Neural progenitor cell (in vitro differentiated cells): ENCODE results near the gene VRTN. TPM values are rescaled to one million over a fixed set of nuclear protein-coding genes. Genes with fewer than 3 reads are reported as not detected.

ENCODE experiments used
- DNase-seq: peaks from one replicate; pipeline ENCODE4 v3.0.0-alpha.2; 2016; ENCODE audit warnings: low spot score
- H2AFZ ChIP-seq: fragments of 200-600 bp; sonication (generic); replicated peaks from 2 replicates; pipeline ENCODE4 v1.6.1; 2016; ENCODE audit warnings: antibody characterized with exemption
- H3F3A ChIP-seq: fragments of 200-600 bp; sonication (generic); 2 replicates; pipeline ENCODE4 v1.6.1; 2016; ENCODE audit warnings: antibody characterized with exemption, low read depth
- H3K27ac ChIP-seq: fragments of 200-600 bp; sonication (generic); 2 replicates; pipeline ENCODE4 v1.5.1; 2016; ENCODE audit warnings: mild to moderate bottlenecking
- H3K27me3 ChIP-seq: fragments of 200-600 bp; sonication (generic); 2 replicates; pipeline ENCODE4 v1.6.1; 2016; ENCODE audit warnings: mild to moderate bottlenecking, moderate library complexity
- H3K36me3 ChIP-seq: fragments of 200-600 bp; sonication (generic); 2 replicates; pipeline ENCODE4 v1.5.1; 2016
- H3K4me1 ChIP-seq: fragments of 200-600 bp; sonication (generic); 2 replicates; pipeline ENCODE4 v1.6.1; 2016; ENCODE audit warnings: mixed run types
- H3K4me2 ChIP-seq: fragments of 200-600 bp; sonication (generic); 2 replicates; pipeline ENCODE4 v1.6.1; 2016
- H3K4me3 ChIP-seq: fragments of 200-600 bp; sonication (generic); 2 replicates; pipeline ENCODE4 v1.5.1; 2016
- H3K79me2 ChIP-seq: fragments of 200-600 bp; sonication (generic); 2 replicates; pipeline ENCODE4 v1.6.1; 2016; ENCODE audit warnings: low read depth
- H3K9ac ChIP-seq: fragments of 200-600 bp; sonication (generic); 2 replicates; pipeline ENCODE4 v1.6.1; 2016
- H3K9me3 ChIP-seq: fragments of 200-600 bp; sonication (generic); 2 replicates; pipeline ENCODE4 v1.5.1; 2016; ENCODE audit warnings: low read depth
- H4K20me1 ChIP-seq: fragments of 200-600 bp; sonication (generic); 2 replicates; pipeline ENCODE4 v1.6.1; 2016; ENCODE audit warnings: low read depth
- H3K27ac Mint-ChIP-seq: 3 replicates; pipeline ENCODE4 v1.8.0; 2021; ENCODE audit warnings: mixed read lengths
- H3K27me3 Mint-ChIP-seq: 2 replicates; pipeline ENCODE4 v1.8.0; 2022; ENCODE audit warnings: low read depth, mild to moderate bottlenecking, inconsistent platforms, moderate library complexity, mixed read lengths; ENCODE audit not compliant: insufficient read depth
- H3K36me3 Mint-ChIP-seq: 3 replicates; pipeline ENCODE4 v1.8.0; 2021; ENCODE audit warnings: mixed read lengths
- H3K4me1 Mint-ChIP-seq: 3 replicates; pipeline ENCODE4 v1.8.0; 2021; ENCODE audit warnings: mixed read lengths
- H3K4me3 Mint-ChIP-seq: 3 replicates; pipeline ENCODE4 v1.8.0; 2021; ENCODE audit warnings: mild to moderate bottlenecking, moderate library complexity, mixed read lengths
- H3K9me3 Mint-ChIP-seq: 3 replicates; pipeline ENCODE4 v1.8.0; 2020; ENCODE audit warnings: mixed read lengths
- EZH2 ChIP-seq: fragments of 200-600 bp; sonication (generic); IDR thresholded peaks from 2 replicates; pipeline ENCODE4 v1.6.1; 2017; ENCODE audit warnings: antibody characterized with exemption, mild to moderate bottlenecking, moderate library complexity
- EZH2phosphoT487 ChIP-seq: fragments of 200-600 bp; sonication (generic); IDR thresholded peaks from 2 replicates; pipeline ENCODE4 v1.6.1; 2017; ENCODE audit warnings: antibody characterized with exemption
- total RNA-seq: library from RNA; depleted of rRNA; stranded (reverse); fragments of >200 nt; gene quantifications from 2 replicates; pipeline ENCODE4 v1.2.3, GENCODE V29; 2015; ENCODE audit warnings: low replicate concordance
- TF ChIP-seq, protein P1 (sequence below): fragments of 200-600 bp; sonication (generic); IDR thresholded peaks from 2 replicates; pipeline ENCODE4 v1.5.1; 2017; ENCODE audit warnings: antibody characterized with exemption, mild to moderate bottlenecking

The VRTN gene
- total RNA-seq, 1 donor from 2014 or later = 7.9 TPM

DNA sequence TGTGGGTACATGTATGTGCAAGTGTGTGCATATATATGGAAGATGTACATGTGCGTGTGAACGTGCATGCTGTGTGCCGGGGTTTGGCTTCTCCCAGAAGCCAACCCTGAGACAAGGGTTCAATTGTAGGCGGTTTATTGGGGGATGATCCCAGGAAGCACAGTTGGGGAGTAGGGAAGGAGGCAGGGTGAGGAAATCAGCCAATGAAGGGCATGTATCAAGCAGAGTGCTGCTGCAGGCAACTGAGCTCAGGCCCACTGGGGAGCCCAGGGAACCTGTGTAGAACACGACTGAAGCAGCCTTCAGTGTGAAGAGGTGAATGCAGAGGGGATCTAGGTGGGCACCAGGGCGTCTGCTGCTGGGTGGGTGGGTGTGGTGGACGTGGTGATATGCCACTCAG, 56.2 kb downstream of the VRTN start:
- Histone ChIP-seq H3K4me1 (peaks cover 37% of the 10 kb centered on the region), H3K79me2 (no peaks in the 10 kb centered on the region)
- no peak overlapping the region for H3K27ac Mint-ChIP-seq

DNA sequence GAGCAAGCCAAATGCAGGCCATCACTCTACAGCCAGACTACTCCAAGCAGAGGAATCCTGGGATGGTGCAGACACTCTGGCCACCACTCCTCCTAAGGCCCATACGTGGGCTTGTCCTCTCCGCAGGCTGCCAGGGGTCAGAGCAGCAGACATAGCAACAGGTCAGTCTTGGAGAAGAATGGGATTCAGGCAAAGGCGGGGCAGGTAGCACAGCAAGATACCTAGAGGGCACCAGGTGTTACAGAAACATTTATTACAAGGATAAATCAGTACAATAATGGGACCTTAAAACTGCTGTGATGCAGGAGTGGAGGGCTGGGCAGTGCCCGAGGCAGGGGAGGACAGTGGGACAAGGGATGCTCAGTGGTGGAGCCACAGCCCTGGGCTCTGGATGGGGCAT, 57.4 kb downstream of the VRTN start:
- Histone ChIP-seq H3K27ac (no peak overlapping the region), H3K27me3 (no peaks in the 10 kb centered on the region), H3K4me2 (no peak overlapping the region), H2AFZ (no peak overlapping the region), H3K79me2 (no peaks in the 10 kb centered on the region), H3K9me3 (no peaks in the 10 kb centered on the region), H3K4me1 (peaks cover 26% of the 10 kb centered on the region), H3F3A (peaks cover 13% of the 10 kb centered on the region), H4K20me1 (no peaks in the 10 kb centered on the region), H3K36me3 (no peaks in the 10 kb centered on the region), H3K9ac (no peak overlapping the region), H3K4me3 (no peak overlapping the region)
- no peaks in the 10 kb centered on the region for H3K36me3 Mint-ChIP-seq
- H3K27ac Mint-ChIP-seq = no peak overlapping the region
- TF ChIP-seq, protein P1, sequence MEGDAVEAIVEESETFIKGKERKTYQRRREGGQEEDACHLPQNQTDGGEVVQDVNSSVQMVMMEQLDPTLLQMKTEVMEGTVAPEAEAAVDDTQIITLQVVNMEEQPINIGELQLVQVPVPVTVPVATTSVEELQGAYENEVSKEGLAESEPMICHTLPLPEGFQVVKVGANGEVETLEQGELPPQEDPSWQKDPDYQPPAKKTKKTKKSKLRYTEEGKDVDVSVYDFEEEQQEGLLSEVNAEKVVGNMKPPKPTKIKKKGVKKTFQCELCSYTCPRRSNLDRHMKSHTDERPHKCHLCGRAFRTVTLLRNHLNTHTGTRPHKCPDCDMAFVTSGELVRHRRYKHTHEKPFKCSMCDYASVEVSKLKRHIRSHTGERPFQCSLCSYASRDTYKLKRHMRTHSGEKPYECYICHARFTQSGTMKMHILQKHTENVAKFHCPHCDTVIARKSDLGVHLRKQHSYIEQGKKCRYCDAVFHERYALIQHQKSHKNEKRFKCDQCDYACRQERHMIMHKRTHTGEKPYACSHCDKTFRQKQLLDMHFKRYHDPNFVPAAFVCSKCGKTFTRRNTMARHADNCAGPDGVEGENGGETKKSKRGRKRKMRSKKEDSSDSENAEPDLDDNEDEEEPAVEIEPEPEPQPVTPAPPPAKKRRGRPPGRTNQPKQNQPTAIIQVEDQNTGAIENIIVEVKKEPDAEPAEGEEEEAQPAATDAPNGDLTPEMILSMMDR = no peak
- TF ChIP-seq EZH2 (no peak), EZH2phosphoT487 (no peak)
- peaks cover 3% of the 10 kb centered on the region for H3K27me3 Mint-ChIP-seq
- H3K9me3 Mint-ChIP-seq = no peaks in the 10 kb centered on the region
- DNase-seq = no peak
- H3K4me3 Mint-ChIP-seq = no peak overlapping the region
- H3K4me1 Mint-ChIP-seq = peaks cover 23% of the 10 kb centered on the region

More for the DNA sequence above, 56.2 kb downstream of the VRTN start:
- no peak overlapping the region for H2AFZ ChIP-seq
- no peak overlapping the region for H3K9ac ChIP-seq
- TF ChIP-seq EZH2 (no peak), EZH2phosphoT487 (no peak)
- TF ChIP-seq, protein P1 = no peak
- H3K4me3 Mint-ChIP-seq = no peak overlapping the region
- H3K4me2 ChIP-seq = no peak overlapping the region
- H3K36me3 ChIP-seq = no peaks in the 10 kb centered on the region
- no peak for DNase-seq
- no peaks in the 10 kb centered on the region for H3K27me3 ChIP-seq
- no peaks in the 10 kb centered on the region for H4K20me1 ChIP-seq
- peaks cover 8% of the 10 kb centered on the region for H3K27me3 Mint-ChIP-seq
- no peaks in the 10 kb centered on the region for H3K9me3 ChIP-seq
- H3K9me3 Mint-ChIP-seq = no peaks in the 10 kb centered on the region
- no peak overlapping the region for H3K4me3 ChIP-seq
- no peaks in the 10 kb centered on the region for H3K36me3 Mint-ChIP-seq
- H3K4me1 Mint-ChIP-seq = peaks cover 29% of the 10 kb centered on the region
- H3F3A ChIP-seq = peaks cover 20% of the 10 kb centered on the region
- no peak overlapping the region for H3K27ac ChIP-seq

DNA sequence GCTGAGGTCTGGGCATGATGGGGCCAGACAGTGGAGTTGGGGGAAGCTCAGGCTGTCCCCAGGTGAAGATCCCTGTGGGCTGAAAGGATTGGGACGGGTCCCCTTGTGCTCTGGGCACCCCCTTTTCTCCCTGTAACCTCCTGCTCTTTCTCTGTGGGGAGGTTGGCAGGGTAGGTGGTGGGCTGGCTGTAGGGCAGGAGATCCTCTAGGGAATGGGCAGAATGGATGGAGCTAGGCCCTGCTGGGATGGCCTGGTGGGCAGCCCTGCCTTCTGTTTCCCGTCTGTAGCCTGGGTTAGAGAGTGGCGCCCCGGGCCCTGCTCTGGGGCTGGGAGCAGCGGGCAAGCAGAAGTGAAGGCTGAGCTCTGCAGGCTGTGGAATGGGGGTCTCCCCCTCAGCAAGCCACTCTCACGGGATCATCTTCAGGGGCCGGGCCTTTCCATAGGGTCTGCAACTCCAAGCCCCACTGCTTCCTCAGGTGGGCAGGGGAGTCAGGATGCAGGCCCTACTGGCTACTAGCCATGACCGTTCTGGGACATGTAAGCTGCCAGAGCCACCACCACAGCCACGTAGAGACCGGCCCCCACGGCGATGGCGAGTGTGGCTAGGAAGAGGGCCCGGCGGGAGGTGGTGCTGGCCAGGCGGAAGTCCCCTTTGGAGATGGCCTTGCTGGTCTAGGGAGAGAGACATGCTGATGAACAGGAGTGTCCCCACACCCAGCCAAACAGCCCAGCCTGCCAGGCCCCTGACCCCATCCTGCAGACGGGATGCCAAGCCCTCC, 58.9 kb downstream of the VRTN start:
- no peak overlapping the region for H3K27ac Mint-ChIP-seq
- H2AFZ ChIP-seq = no peak overlapping the region
- H3K27me3 ChIP-seq = no peaks in the 10 kb centered on the region
- no peaks in the 10 kb centered on the region for H3F3A ChIP-seq
- H3K9me3 Mint-ChIP-seq = no peaks in the 10 kb centered on the region
- H3K27me3 Mint-ChIP-seq = peaks cover 3% of the 10 kb centered on the region
- no peaks in the 10 kb centered on the region for H4K20me1 ChIP-seq
- H3K79me2 ChIP-seq = no peaks in the 10 kb centered on the region
- H3K4me3 Mint-ChIP-seq = no peak overlapping the region
- no peak overlapping the region for H3K27ac ChIP-seq
- H3K36me3 Mint-ChIP-seq = no peaks in the 10 kb centered on the region
- no peaks in the 10 kb centered on the region for H3K9me3 ChIP-seq
- no peak overlapping the region for H3K4me3 ChIP-seq
- no peak overlapping the region for H3K9ac ChIP-seq
- peaks cover 10% of the 10 kb centered on the region for H3K4me1 ChIP-seq
- H3K4me1 Mint-ChIP-seq = peaks cover 10% of the 10 kb centered on the region
- TF ChIP-seq EZH2 = no peak
- TF ChIP-seq EZH2phosphoT487 = no peak
- TF ChIP-seq, protein P1 = no peak
- no peaks in the 10 kb centered on the region for H3K36me3 ChIP-seq
- no peak for DNase-seq
- no peak overlapping the region for H3K4me2 ChIP-seq
